Esophagus squamous epithelium (tissue), 4 donors: Measurements from ENCODE around the gene FGD4.

Experiments used
- CTCF ChIP-seq, 6 experiments: fragments of 450-650 bp in 4 of 6; fragments of 200-600 bp in 2 of 6; sonication (generic) in 2 of 6; IDR thresholded peaks; one replicate each; pipeline ENCODE4 v1.5.1; 2016 to 2019; ENCODE audit warnings: antibody characterized with exemption in 6 of 6, mild to moderate bottlenecking in 4 of 6, moderate library complexity in 4 of 6
- POLR2A ChIP-seq, 4 donors: fragments of 450-650 bp; IDR thresholded peaks; one replicate each; pipeline ENCODE4 v1.6.1; 2017; ENCODE audit warnings: antibody characterized with exemption in 4 of 4, mild to moderate bottlenecking in 4 of 4, moderate library complexity in 3 of 4

GRCh38 chr12:32618115-32618514 is 218.8 kb downstream of the FGD4 start:
- no peak for TF ChIP-seq CTCF (IDR thresholded peaks at IDR 0.05)
- TF ChIP-seq POLR2A (IDR thresholded peaks at IDR 0.05) = no peak
